ENCODE results near the gene USP3.

- no peak for TF ChIP-seq CTCF (IDR thresholded peaks at IDR 0.05 in 4 of 5, conservative IDR thresholded peaks at IDR 0.05 in 1 of 5)
- TF ChIP-seq POLR2A (IDR thresholded peaks at IDR 0.05) = no peak
Observed at GRCh38 chr15:63539521-63539920, 35.1 kb downstream of the USP3 start.

All from gastrocnemius medialis (tissue), 4 donors.